ENCODE measurements around the gene TSPAN3. TPM values are rescaled to one million over a fixed set of nuclear protein-coding genes. Genes with fewer than 3 reads are reported as not detected.

TSPAN3 gene
- total RNA-seq, 1 donor from 2014 or later = 236 TPM

GRCh38 chr15:77012868-77013267 lies 58.0 kb downstream of the TSPAN3 start:
- Histone ChIP-seq H3K27me3 (ENCODE audit: control insufficient read depth in 3 of 3, insufficient read depth in 3 of 3, low read length in 3 of 3) (peaks cover 0 to 4% (median 0%) of the 10 kb centered on the region in 3 donors), H3K4me1 (ENCODE audit: control insufficient read depth in 3 of 3, insufficient read depth in 3 of 3, low read length in 3 of 3) (peaks cover 0 to 5% (median 4%) of the 10 kb centered on the region in 3 donors), H3K36me3 (ENCODE audit: control insufficient read depth in 3 of 3, insufficient read depth in 3 of 3, low read length in 3 of 3) (no peaks in the 10 kb centered on the region), H3K4me3 (ENCODE audit: low read length in 3 of 3) (no peak overlapping the region), H3K9me3 (ENCODE audit: control insufficient read depth in 3 of 3, low read length in 3 of 3) (no peaks in the 10 kb centered on the region), H3K9ac (ENCODE audit: low read depth in 1 of 3, low read length in 3 of 3) (no peak overlapping the region), H3K27ac (ENCODE audit: low read depth, low read length) (no peak overlapping the region)

GRCh38 chr15:77012117-77012712 lies 58.7 kb downstream of the TSPAN3 start:
- Histone ChIP-seq H3K27ac (ENCODE audit: low read depth, low read length) (no peak overlapping the region), H3K4me3 (ENCODE audit: low read length in 3 of 3) (no peak overlapping the region), H3K36me3 (ENCODE audit: control insufficient read depth in 3 of 3, insufficient read depth in 3 of 3, low read length in 3 of 3) (no peaks in the 10 kb centered on the region), H3K9ac (ENCODE audit: low read depth in 1 of 3, low read length in 3 of 3) (no peak overlapping the region), H3K9me3 (ENCODE audit: control insufficient read depth in 3 of 3, low read length in 3 of 3) (no peaks in the 10 kb centered on the region), H3K4me1 (ENCODE audit: control insufficient read depth in 3 of 3, insufficient read depth in 3 of 3, low read length in 3 of 3) (peaks cover 0 to 5% (median 4%) of the 10 kb centered on the region in 3 donors), H3K27me3 (ENCODE audit: control insufficient read depth in 3 of 3, insufficient read depth in 3 of 3, low read length in 3 of 3) (peaks cover 0 to 3% (median 0%) of the 10 kb centered on the region in 3 donors)

GRCh38 chr15:77010857-77011256 lies 60.1 kb downstream of the TSPAN3 start:
- H3K9ac ChIP-seq (ENCODE audit: low read depth in 1 of 3, low read length in 3 of 3) = no peak overlapping the region
- H3K4me1 ChIP-seq (ENCODE audit: control insufficient read depth in 3 of 3, insufficient read depth in 3 of 3, low read length in 3 of 3) = peaks cover 0 to 5% (median 4%) of the 10 kb centered on the region in 3 donors
- no peaks in the 10 kb centered on the region for H3K27me3 ChIP-seq (ENCODE audit: control insufficient read depth in 3 of 3, insufficient read depth in 3 of 3, low read length in 3 of 3)
- no peak overlapping the region for H3K27ac ChIP-seq (ENCODE audit: low read depth, low read length)
- H3K9me3 ChIP-seq (ENCODE audit: control insufficient read depth in 3 of 3, low read length in 3 of 3) = no peaks in the 10 kb centered on the region
- no peaks in the 10 kb centered on the region for H3K36me3 ChIP-seq (ENCODE audit: control insufficient read depth in 3 of 3, insufficient read depth in 3 of 3, low read length in 3 of 3)
- H3K4me3 ChIP-seq (ENCODE audit: low read length in 3 of 3) = no peak overlapping the region

- Histone ChIP-seq H3K36me3 (ENCODE audit: control insufficient read depth in 3 of 3, insufficient read depth in 3 of 3, low read length in 3 of 3) (no peaks in the 10 kb centered on the region), H3K9ac (ENCODE audit: low read depth in 1 of 3, low read length in 3 of 3) (no peak overlapping the region), H3K4me1 (ENCODE audit: control insufficient read depth in 3 of 3, insufficient read depth in 3 of 3, low read length in 3 of 3) (peaks cover 0 to 5% (median 3%) of the 10 kb centered on the region in 3 donors), H3K27me3 (ENCODE audit: control insufficient read depth in 3 of 3, insufficient read depth in 3 of 3, low read length in 3 of 3) (no peaks in the 10 kb centered on the region), H3K4me3 (ENCODE audit: low read length in 3 of 3) (no peak overlapping the region), H3K27ac (ENCODE audit: low read depth, low read length) (no peak overlapping the region), H3K9me3 (ENCODE audit: control insufficient read depth in 3 of 3, low read length in 3 of 3) (no peaks in the 10 kb centered on the region)
Observed at GRCh38 chr15:77010312-77010686, 60.6 kb downstream of the TSPAN3 start.

GRCh38 chr15:77009646-77010311 lies 61.1 kb downstream of the TSPAN3 start:
- Histone ChIP-seq H3K27me3 (ENCODE audit: control insufficient read depth in 3 of 3, insufficient read depth in 3 of 3, low read length in 3 of 3) (no peaks in the 10 kb centered on the region), H3K27ac (ENCODE audit: low read depth, low read length) (no peak overlapping the region), H3K4me3 (ENCODE audit: low read length in 3 of 3) (no peak overlapping the region), H3K36me3 (ENCODE audit: control insufficient read depth in 3 of 3, insufficient read depth in 3 of 3, low read length in 3 of 3) (no peaks in the 10 kb centered on the region), H3K9me3 (ENCODE audit: control insufficient read depth in 3 of 3, low read length in 3 of 3) (no peaks in the 10 kb centered on the region), H3K4me1 (ENCODE audit: control insufficient read depth in 3 of 3, insufficient read depth in 3 of 3, low read length in 3 of 3) (peaks cover 0 to 3% (median 2%) of the 10 kb centered on the region in 3 donors), H3K9ac (ENCODE audit: low read depth in 1 of 3, low read length in 3 of 3) (no peak overlapping the region)

GRCh38 chr15:77009176-77009575 lies 61.7 kb downstream of the TSPAN3 start:
- Histone ChIP-seq H3K9me3 (ENCODE audit: control insufficient read depth in 3 of 3, low read length in 3 of 3) (no peaks in the 10 kb centered on the region), H3K27ac (ENCODE audit: low read depth, low read length) (no peak overlapping the region), H3K9ac (ENCODE audit: low read depth in 1 of 3, low read length in 3 of 3) (no peak overlapping the region), H3K27me3 (ENCODE audit: control insufficient read depth in 3 of 3, insufficient read depth in 3 of 3, low read length in 3 of 3) (no peaks in the 10 kb centered on the region), H3K4me3 (ENCODE audit: low read length in 3 of 3) (no peak overlapping the region), H3K36me3 (ENCODE audit: control insufficient read depth in 3 of 3, insufficient read depth in 3 of 3, low read length in 3 of 3) (no peaks in the 10 kb centered on the region), H3K4me1 (ENCODE audit: control insufficient read depth in 3 of 3, insufficient read depth in 3 of 3, low read length in 3 of 3) (peaks cover 0 to 2% (median 0%) of the 10 kb centered on the region in 3 donors)

GRCh38 chr15:77004189-77004588 lies 66.7 kb downstream of the TSPAN3 start:
- Histone ChIP-seq H3K4me3 (ENCODE audit: low read length in 3 of 3) (no peak overlapping the region), H3K9ac (ENCODE audit: low read depth in 1 of 3, low read length in 3 of 3) (no peak overlapping the region), H3K27ac (ENCODE audit: low read depth, low read length) (peak overlapping the region; percentile 47), H3K4me1 (ENCODE audit: control insufficient read depth in 3 of 3, insufficient read depth in 3 of 3, low read length in 3 of 3) (no peaks in the 10 kb centered on the region), H3K27me3 (ENCODE audit: control insufficient read depth in 3 of 3, insufficient read depth in 3 of 3, low read length in 3 of 3) (no peaks in the 10 kb centered on the region), H3K36me3 (ENCODE audit: control insufficient read depth in 3 of 3, insufficient read depth in 3 of 3, low read length in 3 of 3) (no peaks in the 10 kb centered on the region), H3K9me3 (ENCODE audit: control insufficient read depth in 3 of 3, low read length in 3 of 3) (no peaks in the 10 kb centered on the region)

- H3K9me3 ChIP-seq (ENCODE audit: control insufficient read depth in 3 of 3, low read length in 3 of 3) = no peaks in the 10 kb centered on the region
- H3K36me3 ChIP-seq (ENCODE audit: control insufficient read depth in 3 of 3, insufficient read depth in 3 of 3, low read length in 3 of 3) = no peaks in the 10 kb centered on the region
- peak overlapping the region; percentile 47 for H3K27ac ChIP-seq (ENCODE audit: low read depth, low read length)
- H3K27me3 ChIP-seq (ENCODE audit: control insufficient read depth in 3 of 3, insufficient read depth in 3 of 3, low read length in 3 of 3) = no peaks in the 10 kb centered on the region
- H3K4me1 ChIP-seq (ENCODE audit: control insufficient read depth in 3 of 3, insufficient read depth in 3 of 3, low read length in 3 of 3) = no peaks in the 10 kb centered on the region
- no peak overlapping the region for H3K9ac ChIP-seq (ENCODE audit: low read depth in 1 of 3, low read length in 3 of 3)
- H3K4me3 ChIP-seq (ENCODE audit: low read length in 3 of 3) = no peak overlapping the region
Observed at GRCh38 chr15:77002954-77003912, 67.7 kb downstream of the TSPAN3 start.

GRCh38 chr15:77002436-77002835 lies 68.5 kb downstream of the TSPAN3 start:
- Histone ChIP-seq H3K4me3 (ENCODE audit: low read length in 3 of 3) (no peak overlapping the region), H3K4me1 (ENCODE audit: control insufficient read depth in 3 of 3, insufficient read depth in 3 of 3, low read length in 3 of 3) (no peaks in the 10 kb centered on the region), H3K27ac (ENCODE audit: low read depth, low read length) (no peak overlapping the region), H3K9me3 (ENCODE audit: control insufficient read depth in 3 of 3, low read length in 3 of 3) (no peaks in the 10 kb centered on the region), H3K27me3 (ENCODE audit: control insufficient read depth in 3 of 3, insufficient read depth in 3 of 3, low read length in 3 of 3) (no peaks in the 10 kb centered on the region), H3K36me3 (ENCODE audit: control insufficient read depth in 3 of 3, insufficient read depth in 3 of 3, low read length in 3 of 3) (no peaks in the 10 kb centered on the region), H3K9ac (ENCODE audit: low read depth in 1 of 3, low read length in 3 of 3) (no peak overlapping the region)

- H3K36me3 ChIP-seq (ENCODE audit: control insufficient read depth in 3 of 3, insufficient read depth in 3 of 3, low read length in 3 of 3) = no peaks in the 10 kb centered on the region
- H3K9ac ChIP-seq (ENCODE audit: low read depth in 1 of 3, low read length in 3 of 3) = no peak overlapping the region
- H3K4me1 ChIP-seq (ENCODE audit: control insufficient read depth in 3 of 3, insufficient read depth in 3 of 3, low read length in 3 of 3) = peaks cover 0 to under 1% (median under 1%) of the 10 kb centered on the region in 3 donors
- no peak overlapping the region for H3K27ac ChIP-seq (ENCODE audit: low read depth, low read length)
- no peak overlapping the region for H3K4me3 ChIP-seq (ENCODE audit: low read length in 3 of 3)
- H3K27me3 ChIP-seq (ENCODE audit: control insufficient read depth in 3 of 3, insufficient read depth in 3 of 3, low read length in 3 of 3) = no peaks in the 10 kb centered on the region
- H3K9me3 ChIP-seq (ENCODE audit: control insufficient read depth in 3 of 3, low read length in 3 of 3) = no peaks in the 10 kb centered on the region
Observed at GRCh38 chr15:77001966-77002365, 68.9 kb downstream of the TSPAN3 start.
